Panc1 (cell line): Measurements from ENCODE around the gene PPP4C.

ENCODE experiments used
- CTCF ChIP-seq: fragments of 450-650 bp; IDR thresholded peaks from 2 replicates; pipeline ENCODE4 v1.5.1; 2017; ENCODE audit warnings: mild to moderate bottlenecking
- SIN3A ChIP-seq: IDR thresholded peaks from 2 replicates; pipeline ENCODE4 v1.6.1; 2012; ENCODE audit warnings: low read depth, mild to moderate bottlenecking, low read length, moderate library complexity, borderline replicate concordance; ENCODE audit not compliant: insufficient read depth

- TF ChIP-seq SIN3A (no peak), CTCF (no peak)
Measured at GRCh38 chr16:30084096-30084815, 8.5 kb downstream of the PPP4C start.
